Measurements from ENCODE around the gene KIF26B.

The KIF26B gene

GRCh38 chr1:245375789-245376460, 221.1 kb downstream of the KIF26B start:
- DNase-seq (ENCODE audit: extremely low read depth, low read depth), result no peak
- no peak overlapping the region for H3K4me3 ChIP-seq (replicated peaks; ENCODE audit: low read depth, low read length)
- TF ChIP-seq CTCF (IDR thresholded peaks at IDR 0.05; ENCODE audit: low read depth, low read length, missing control alignments), result no peak

GRCh38 chr1:245377854-245378253, 223.1 kb downstream of the KIF26B start:
- no peak for DNase-seq (ENCODE audit: extremely low read depth, low read depth)
- no peak for TF ChIP-seq CTCF (IDR thresholded peaks at IDR 0.05; ENCODE audit: low read depth, low read length, missing control alignments)
- no peak overlapping the region for H3K4me3 ChIP-seq (replicated peaks; ENCODE audit: low read depth, low read length)

DNA sequence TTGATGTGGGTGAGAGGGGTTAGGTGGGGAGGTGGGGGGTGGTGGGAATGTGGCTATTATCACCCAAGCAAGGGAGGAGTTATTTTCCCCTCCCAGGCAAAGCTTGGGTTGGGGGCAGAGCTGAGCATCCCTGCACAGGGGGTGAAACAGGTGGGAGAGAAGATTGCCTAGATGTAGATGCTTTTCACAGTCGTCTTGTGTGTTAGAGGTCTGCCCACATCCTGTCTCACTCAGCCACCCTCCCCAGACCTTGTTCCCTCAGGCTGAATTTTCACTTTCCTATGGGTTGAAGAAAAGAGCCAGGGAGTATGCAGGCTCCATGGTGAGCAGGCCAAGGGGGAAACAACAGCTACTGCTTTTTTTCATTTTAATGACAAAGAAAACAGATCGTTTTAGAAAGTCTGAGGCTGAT, 223.5 kb downstream of the KIF26B start:
- DNase-seq (ENCODE audit: extremely low read depth, low read depth), result no peak
- no peak for TF ChIP-seq CTCF (IDR thresholded peaks at IDR 0.05; ENCODE audit: low read depth, low read length, missing control alignments)

GRCh38 chr1:245378745-245379144, 224.0 kb downstream of the KIF26B start:
- H3K4me3 ChIP-seq (replicated peaks; ENCODE audit: low read depth, low read length), result no peak overlapping the region
- no peak for TF ChIP-seq CTCF (IDR thresholded peaks at IDR 0.05; ENCODE audit: low read depth, low read length, missing control alignments)
- no peak for DNase-seq (ENCODE audit: extremely low read depth, low read depth)

More for the DNA sequence above, 223.5 kb downstream of the KIF26B start:
- H3K4me3 ChIP-seq (replicated peaks; ENCODE audit: low read depth, low read length), result no peak overlapping the region

DNA sequence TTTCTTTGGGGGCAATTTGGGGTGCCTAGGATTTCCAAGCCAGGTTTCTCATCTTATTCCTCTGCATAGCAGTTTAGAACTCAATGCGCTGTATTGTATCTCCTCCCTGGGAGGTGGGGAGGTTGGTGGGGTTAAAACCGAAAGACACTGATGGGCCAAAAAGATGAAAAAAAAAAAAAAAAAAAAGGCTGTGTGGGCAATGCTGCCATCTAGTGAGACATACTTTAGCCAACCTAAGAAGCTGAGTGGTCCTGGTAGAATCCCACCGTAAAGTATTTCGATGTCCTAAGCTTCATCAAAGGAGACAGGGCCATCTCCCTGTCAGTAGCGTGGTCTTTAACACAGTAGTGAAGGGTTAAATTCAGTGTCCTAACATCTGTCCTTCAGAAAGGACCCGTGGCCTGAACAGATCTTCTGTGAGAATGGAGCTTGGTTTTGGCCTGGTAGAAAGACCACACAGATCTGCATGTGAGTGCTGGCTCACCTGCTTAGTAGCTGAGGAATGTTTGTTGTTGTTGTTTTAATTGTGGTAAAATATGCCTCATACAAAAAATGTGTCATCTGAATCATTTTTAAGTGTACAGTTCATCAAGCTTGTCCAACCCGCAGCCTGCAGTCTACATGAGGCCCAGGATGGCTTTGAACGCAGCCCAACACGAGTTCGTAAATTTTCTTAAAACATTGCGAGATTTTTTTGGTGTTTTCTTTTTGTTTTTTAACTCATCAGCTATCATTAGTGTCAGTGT, 226.2 kb downstream of the KIF26B start:
- no peak for DNase-seq (ENCODE audit: extremely low read depth, low read depth)

DNA sequence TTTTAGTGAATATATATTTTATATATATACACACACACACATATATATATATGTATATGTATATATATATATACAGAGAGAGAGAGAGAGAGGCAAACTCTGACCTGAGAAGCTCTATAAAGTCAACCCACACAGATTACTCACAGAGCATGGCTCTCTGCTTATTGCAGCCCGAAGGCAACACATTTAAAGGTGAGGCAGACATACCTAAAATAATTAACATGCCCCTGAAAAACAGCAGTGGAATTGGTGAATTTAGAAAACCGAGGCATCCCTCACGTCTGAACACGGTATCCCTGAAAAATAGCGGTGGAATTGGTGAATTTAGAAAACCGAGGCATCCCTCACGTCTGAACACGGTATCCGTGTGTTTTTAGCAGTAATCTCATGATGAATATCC, 228.2 kb downstream of the KIF26B start:
- no peak overlapping the region for H3K4me3 ChIP-seq (replicated peaks; ENCODE audit: low read depth, low read length)
- DNase-seq (ENCODE audit: extremely low read depth, low read depth), result no peak
- TF ChIP-seq CTCF (IDR thresholded peaks at IDR 0.05; ENCODE audit: low read depth, low read length, missing control alignments), result no peak

More for the DNA sequence above, 226.2 kb downstream of the KIF26B start:
- TF ChIP-seq CTCF (IDR thresholded peaks at IDR 0.05; ENCODE audit: low read depth, low read length, missing control alignments), result peak; percentile 32
- H3K4me3 ChIP-seq (replicated peaks; ENCODE audit: low read depth, low read length), result no peak overlapping the region

Data from HFF-Myc (cell line).